ENCODE results near the gene STOML1. TPM values are rescaled to one million over a fixed set of nuclear protein-coding genes. Genes with fewer than 3 reads are reported as not detected.

The STOML1 gene
- total RNA-seq, 1 donor from 2014 or later, result 15.3 TPM

DNA sequence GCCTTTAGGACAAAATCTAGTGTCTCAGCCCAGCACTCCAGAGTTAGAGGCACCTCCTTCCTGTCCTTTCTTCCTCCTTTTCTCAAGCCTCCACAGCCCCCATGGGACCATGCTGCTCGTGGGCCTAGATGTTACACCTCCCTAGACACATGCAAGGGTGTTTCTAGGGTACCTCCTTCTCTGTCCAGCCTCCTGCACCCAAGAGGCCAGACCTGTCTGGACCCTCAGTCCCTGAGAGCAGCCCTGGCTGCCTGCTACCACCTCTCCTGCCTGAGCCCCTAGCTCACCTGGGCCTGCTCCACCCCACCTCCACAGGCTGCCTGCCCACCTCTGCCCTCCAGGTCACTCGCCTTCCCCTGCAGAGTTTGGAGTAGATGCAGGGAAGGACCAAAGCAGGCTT lies 60.7 kb downstream of the STOML1 start:
- Histone ChIP-seq H3K9me3 (no peaks in the 10 kb centered on the region), H3K4me1 (peaks cover 28 to 56% of the 10 kb centered on the region in 2 donors), H3K27me3 (no peaks in the 10 kb centered on the region), H3K27ac (peak overlapping the region; percentile 74 to 82), H3K4me3 (no peak overlapping the region), H3K36me3 (peaks cover 0 to 5% of the 10 kb centered on the region in 2 donors)
- intact Hi-C loops (cut with DNase I), result no loop called here
- TF ChIP-seq, protein P1, sequence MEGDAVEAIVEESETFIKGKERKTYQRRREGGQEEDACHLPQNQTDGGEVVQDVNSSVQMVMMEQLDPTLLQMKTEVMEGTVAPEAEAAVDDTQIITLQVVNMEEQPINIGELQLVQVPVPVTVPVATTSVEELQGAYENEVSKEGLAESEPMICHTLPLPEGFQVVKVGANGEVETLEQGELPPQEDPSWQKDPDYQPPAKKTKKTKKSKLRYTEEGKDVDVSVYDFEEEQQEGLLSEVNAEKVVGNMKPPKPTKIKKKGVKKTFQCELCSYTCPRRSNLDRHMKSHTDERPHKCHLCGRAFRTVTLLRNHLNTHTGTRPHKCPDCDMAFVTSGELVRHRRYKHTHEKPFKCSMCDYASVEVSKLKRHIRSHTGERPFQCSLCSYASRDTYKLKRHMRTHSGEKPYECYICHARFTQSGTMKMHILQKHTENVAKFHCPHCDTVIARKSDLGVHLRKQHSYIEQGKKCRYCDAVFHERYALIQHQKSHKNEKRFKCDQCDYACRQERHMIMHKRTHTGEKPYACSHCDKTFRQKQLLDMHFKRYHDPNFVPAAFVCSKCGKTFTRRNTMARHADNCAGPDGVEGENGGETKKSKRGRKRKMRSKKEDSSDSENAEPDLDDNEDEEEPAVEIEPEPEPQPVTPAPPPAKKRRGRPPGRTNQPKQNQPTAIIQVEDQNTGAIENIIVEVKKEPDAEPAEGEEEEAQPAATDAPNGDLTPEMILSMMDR (IDR thresholded peaks at IDR 0.05), result no peak
- no peak for DNase-seq (ENCODE audit: low spot score in 2 of 2)

DNA sequence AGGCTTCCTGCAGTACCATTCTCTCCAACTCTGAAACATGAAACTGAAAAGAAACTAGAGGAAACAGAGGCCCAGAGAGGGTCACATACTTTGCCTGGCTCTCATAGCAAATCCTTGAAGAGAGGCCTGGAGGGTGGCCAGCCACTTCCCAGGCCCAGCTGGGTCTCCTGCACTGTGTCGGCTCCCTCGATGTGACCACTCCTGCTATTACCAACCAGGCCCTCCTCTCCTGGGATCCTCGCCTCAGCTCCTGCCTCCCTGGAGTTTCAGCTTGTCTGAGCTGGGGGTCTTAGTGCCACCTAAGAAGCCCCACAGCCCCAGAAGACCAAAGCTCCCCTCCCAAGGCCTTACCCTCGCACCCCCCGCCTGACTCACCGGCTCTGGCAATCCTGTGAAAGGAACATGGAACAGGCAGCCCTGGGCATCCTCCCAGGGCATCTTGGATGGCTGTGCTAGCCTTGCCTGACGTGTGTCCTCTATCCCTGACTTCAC lies 61.3 kb downstream of the STOML1 start:
- H3K27ac ChIP-seq, result peak overlapping the region; percentile 74 to 82
- no peaks in the 10 kb centered on the region for H3K27me3 ChIP-seq
- peaks cover 0 to 5% of the 10 kb centered on the region in 2 donors for H3K36me3 ChIP-seq
- no peak for DNase-seq (ENCODE audit: low spot score in 2 of 2)
- TF ChIP-seq, protein P1 (IDR thresholded peaks at IDR 0.05), result no peak
- intact Hi-C loops (cut with DNase I), result no loop called here
- no peaks in the 10 kb centered on the region for H3K9me3 ChIP-seq
- H3K4me3 ChIP-seq, result peak overlapping the region; percentile 13 to 65
- peaks cover 26 to 52% of the 10 kb centered on the region in 2 donors for H3K4me1 ChIP-seq

DNA sequence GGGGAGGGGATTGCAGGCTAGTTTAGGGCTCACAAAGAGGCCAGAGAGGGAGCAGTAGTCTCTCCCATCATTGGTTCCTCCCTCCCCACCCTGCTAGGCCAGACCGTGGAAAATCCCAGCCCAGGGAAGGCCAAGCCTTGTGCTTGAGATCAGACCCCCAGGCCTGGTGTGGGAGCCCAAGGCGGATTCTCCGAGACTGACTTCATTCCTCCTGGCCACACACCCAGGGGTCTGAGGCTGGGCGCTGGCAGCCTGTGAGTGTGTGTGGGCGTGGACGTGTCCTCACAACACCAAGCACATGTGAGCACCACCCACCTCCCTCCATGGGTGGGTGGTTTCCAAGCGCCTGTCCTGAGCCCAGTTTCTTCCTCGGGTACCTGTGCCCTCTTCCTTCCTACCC lies 61.7 kb downstream of the STOML1 start:
- no peaks in the 10 kb centered on the region for H3K27me3 ChIP-seq
- H3K4me3 ChIP-seq, result peak overlapping the region; percentile 13 to 65
- peak overlapping the region; percentile 74 to 82 for H3K27ac ChIP-seq
- TF ChIP-seq, protein P1 (IDR thresholded peaks at IDR 0.05), result no peak
- H3K36me3 ChIP-seq, result peaks cover 0 to 5% of the 10 kb centered on the region in 2 donors
- intact Hi-C loops (cut with DNase I), result no loop called here
- DNase-seq (ENCODE audit: low spot score in 2 of 2), result peak; percentile 51 to 88
- H3K4me1 ChIP-seq, result peaks cover 28 to 53% of the 10 kb centered on the region in 2 donors
- H3K9me3 ChIP-seq, result no peaks in the 10 kb centered on the region

DNA sequence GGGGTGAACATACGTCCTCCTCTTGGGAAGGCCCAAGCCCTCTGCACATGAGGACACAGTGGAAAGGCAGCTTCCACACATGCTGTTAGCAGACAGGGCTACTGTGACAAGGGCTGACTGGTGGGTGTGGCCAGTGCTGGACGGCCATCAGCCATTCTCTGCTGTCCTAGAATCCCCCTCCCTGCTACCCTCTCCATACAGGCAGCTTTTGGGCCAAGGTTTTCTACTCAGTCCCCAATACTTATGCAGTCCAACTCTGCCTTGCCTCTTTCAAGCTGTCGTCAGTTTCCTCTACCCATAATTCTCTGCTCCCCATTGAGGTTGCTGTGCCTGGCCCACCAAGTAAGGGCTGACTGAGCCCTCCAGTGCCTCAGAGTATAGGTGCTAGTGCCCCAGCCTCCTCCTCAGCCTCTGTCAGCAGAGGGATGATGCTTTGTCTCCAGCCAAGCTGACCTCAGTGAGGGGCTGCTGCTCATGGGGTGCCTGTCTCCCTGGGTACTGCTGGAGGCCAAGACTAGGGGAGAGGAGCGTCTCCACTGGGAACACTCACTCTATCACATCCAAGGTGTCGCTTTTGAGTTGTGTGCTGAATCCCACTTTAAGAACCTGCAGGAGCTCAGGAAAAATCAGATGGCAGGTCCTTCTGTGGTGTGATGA lies 63.0 kb downstream of the STOML1 start:
- Histone ChIP-seq H3K27me3 (no peaks in the 10 kb centered on the region), H3K4me1 (peaks cover 36 to 53% of the 10 kb centered on the region in 2 donors), H3K4me3 (peak overlapping the region; percentile 65 to 88), H3K27ac (peak overlapping the region; percentile 74 to 82), H3K9me3 (no peaks in the 10 kb centered on the region), H3K36me3 (peaks cover 0 to 5% of the 10 kb centered on the region in 2 donors)
- TF ChIP-seq, protein P1 (IDR thresholded peaks at IDR 0.05), result no peak
- peak in 1 of 2 donors; percentile 65 for DNase-seq (ENCODE audit: low spot score in 2 of 2)
- intact Hi-C loops (cut with DNase I), result no loop called here

Other genes starting within 250 kb of the STOML1 start
- gene INSYN1, start 238.9 kb downstream of the STOML1 start, total RNA-seq, result 13.0 TPM
- gene TBC1D21, start 118.7 kb downstream of the STOML1 start, total RNA-seq, result not detected
- 260 TPM for gene LOXL1, start 65.8 kb downstream of the STOML1 start, total RNA-seq
- 227 TPM for gene PML, start 2.4 kb upstream of the STOML1 start, total RNA-seq
- not detected for gene GOLGA6A, start 90.3 kb upstream of the STOML1 start, total RNA-seq
- gene ISLR2, start 138.3 kb upstream of the STOML1 start, total RNA-seq, result 0.64 TPM
- 211 TPM for gene ISLR, start 181.4 kb upstream of the STOML1 start, total RNA-seq
- gene STRA6, start 210.5 kb upstream of the STOML1 start, total RNA-seq, result not detected
- gene CCDC33, start 244.0 kb upstream of the STOML1 start, total RNA-seq, result not detected